IMR-90 (cell line): Measurements from ENCODE around the gene RELCH. TPM values are rescaled to one million over a fixed set of nuclear protein-coding genes. Genes with fewer than 3 reads are reported as not detected.

ENCODE experiments used
- ATAC-seq: fragments of 200-7000 bp; cut with Tn5 transposase; 2 replicates; pipeline ENCODE4 v1.9.1; 2020; ENCODE audit warnings: low read depth, mild to moderate bottlenecking, moderate library complexity
- BruUV-seq: library from RNA; stranded (reverse); fragments of 400-500 nt; replicated peaks from 2 replicates; lab custom pipeline; 2021; lab: Mats Ljungman, UMichigan
- CTCF ChIA-PET: fragments of 300-600 bp; formaldehyde crosslinking; extraction: SDS; loops from one replicate; lab custom pipeline; 2021; ENCODE audit warnings: antibody characterized with exemption; lab: Yijun Ruan, JAX
- POLR2A ChIA-PET: fragments of 300-600 bp; sonication (Branson Sonifier 250); formaldehyde crosslinking; loops from one replicate; lab custom pipeline; 2022; ENCODE audit warnings: antibody characterized with exemption; ENCODE audit not compliant: unreplicated experiment; lab: Charles Lee
- DNase-seq: peaks from one replicate; pipeline ENCODE4 v3.0.0; 2013
- H2AFZ ChIP-seq: replicated peaks from 2 replicates; pipeline ENCODE3; 2013; ENCODE audit warnings: low read length, mild to moderate bottlenecking; ENCODE audit not compliant: poor library complexity
- H2AK5ac ChIP-seq: 2 replicates; pipeline ENCODE4 v1.6.1; 2013; ENCODE audit warnings: low read depth, low read length, inconsistent platforms
- H2AK9ac ChIP-seq: replicated peaks from 2 replicates; pipeline ENCODE3; 2013; ENCODE audit warnings: mild to moderate bottlenecking, low read depth, low read length, moderate library complexity; ENCODE audit not compliant: poor library complexity
- H2BK120ac ChIP-seq: 2 replicates; pipeline ENCODE4 v1.6.1; 2013; ENCODE audit warnings: low read depth, low read length, inconsistent platforms
- H2BK15ac ChIP-seq: 3 replicates; pipeline ENCODE4 v1.6.1; 2013; ENCODE audit warnings: low read depth, low read length, inconsistent platforms
- H2BK20ac ChIP-seq: 2 replicates; pipeline ENCODE4 v1.6.1; 2013; ENCODE audit warnings: low read depth, mild to moderate bottlenecking, inconsistent platforms, low read length, moderate library complexity
- H2BK5ac ChIP-seq: 2 replicates; pipeline ENCODE4 v1.6.1; 2013; ENCODE audit warnings: mild to moderate bottlenecking, low read depth, low read length, inconsistent platforms; ENCODE audit not compliant: poor library complexity, severe bottlenecking
- H3K14ac ChIP-seq: replicated peaks from 2 replicates; pipeline ENCODE4 v1.6.1; 2013; ENCODE audit warnings: low read depth, low read length, inconsistent platforms
- H3K18ac ChIP-seq: 2 replicates; pipeline ENCODE4 v1.6.1; 2013; ENCODE audit warnings: low read depth, low read length, control low read depth
- H3K23ac ChIP-seq: 2 replicates; pipeline ENCODE4 v1.6.1; 2013; ENCODE audit warnings: low read depth, low read length, inconsistent platforms
- H3K27ac ChIP-seq: 2 replicates; pipeline ENCODE4 v1.5.1; 2013; ENCODE audit warnings: mild to moderate bottlenecking, control low read depth, low read length; ENCODE audit not compliant: insufficient read depth
- H3K27me3 ChIP-seq: 2 replicates; pipeline ENCODE4 v1.6.1; 2013; ENCODE audit warnings: low read length; ENCODE audit not compliant: control insufficient read depth, insufficient read depth
- H3K36me3 ChIP-seq: 2 replicates; pipeline ENCODE4 v1.6.1; 2013; ENCODE audit warnings: low read length, mixed read lengths; ENCODE audit not compliant: control insufficient read depth, insufficient read depth
- H3K4ac ChIP-seq: 2 replicates; pipeline ENCODE4 v1.6.1; 2013; ENCODE audit warnings: low read depth, low read length, inconsistent platforms
- H3K4me1 ChIP-seq: 2 replicates; pipeline ENCODE4 v1.6.1; 2013; ENCODE audit warnings: low read length, mixed read lengths; ENCODE audit not compliant: control insufficient read depth, insufficient read depth
- H3K4me2 ChIP-seq: 2 replicates; pipeline ENCODE4 v1.6.1; 2013; ENCODE audit warnings: low read depth, mild to moderate bottlenecking, control low read depth, low read length, moderate library complexity
- H3K4me3 ChIP-seq: 2 replicates; pipeline ENCODE4 v1.5.1; 2013; ENCODE audit warnings: low read depth, mild to moderate bottlenecking, control low read depth, low read length, moderate library complexity; ENCODE audit not compliant: insufficient read depth
- H3K56ac ChIP-seq: 2 replicates; pipeline ENCODE4 v1.6.1; 2013; ENCODE audit warnings: low read length, inconsistent platforms; ENCODE audit not compliant: insufficient read depth; ENCODE audit errors: extremely low read depth
- H3K79me1 ChIP-seq, 2 experiments: 2 replicates each; pipeline ENCODE4 v1.6.1; 2013; ENCODE audit warnings: low read length in 2 of 2, inconsistent platforms in 1 of 2, low read depth in 1 of 2
- H3K9ac ChIP-seq: 2 replicates; pipeline ENCODE4 v1.6.1; 2013; ENCODE audit warnings: low read depth, low read length, control low read depth
- H3K9me1 ChIP-seq: 2 replicates; pipeline ENCODE4 v1.6.1; 2013; ENCODE audit warnings: low read length, inconsistent platforms; ENCODE audit not compliant: insufficient read depth
- H3K9me3 ChIP-seq: 2 replicates; pipeline ENCODE4 v1.6.1; 2013; ENCODE audit warnings: low read length; ENCODE audit not compliant: control insufficient read depth, insufficient read depth
- H4K20me1 ChIP-seq: 2 replicates; pipeline ENCODE4 v1.6.1; 2013; ENCODE audit warnings: low read length, inconsistent platforms; ENCODE audit not compliant: insufficient read depth
- H4K5ac ChIP-seq: 2 replicates; pipeline ENCODE4 v1.6.1; 2013; ENCODE audit warnings: mild to moderate bottlenecking, low read depth, low read length, control low read depth
- H4K8ac ChIP-seq, 2 experiments: 2 replicates each; pipeline ENCODE4 v1.6.1; 2013; ENCODE audit warnings: low read depth in 2 of 2, low read length in 2 of 2, control low read depth in 1 of 2, inconsistent platforms in 1 of 2
- H4K91ac ChIP-seq: 2 replicates; pipeline ENCODE4 v1.6.1; 2013; ENCODE audit warnings: low read depth, low read length, inconsistent platforms; ENCODE audit not compliant: insufficient read depth
- ELK1 ChIP-seq: fragments of 150-350 bp; IDR thresholded peaks from 2 replicates; pipeline ENCODE4 v1.6.1; 2016; ENCODE audit warnings: low read depth, mild to moderate bottlenecking, low read length, moderate library complexity, borderline replicate concordance
- FOS ChIP-seq: fragments of 150-350 bp; IDR thresholded peaks from 2 replicates; pipeline ENCODE4 v1.6.1; 2016; ENCODE audit warnings: low read depth, low read length
- MAFK ChIP-seq: IDR thresholded peaks from 2 replicates; pipeline ENCODE4 v1.6.1; 2012; ENCODE audit warnings: low read depth, low read length, improper control_type of control experiment
- MAZ ChIP-seq: IDR thresholded peaks from 2 replicates; pipeline ENCODE4 v1.6.1; 2012; ENCODE audit warnings: low read depth, mild to moderate bottlenecking, low read length, improper control_type of control experiment, moderate library complexity, borderline replicate concordance
- MXI1 ChIP-seq: IDR thresholded peaks from 2 replicates; pipeline ENCODE4 v1.6.1; 2012; ENCODE audit warnings: low read depth, mild to moderate bottlenecking, low read length, moderate library complexity, borderline replicate concordance
- NFE2L2 ChIP-seq: fragments of 150-350 bp; IDR thresholded peaks from 2 replicates; pipeline ENCODE4 v1.6.1; 2016; ENCODE audit warnings: low read depth, mild to moderate bottlenecking, low read length
- POLR2A ChIP-seq: IDR thresholded peaks from 2 replicates; pipeline ENCODE4 v1.6.1; 2012; ENCODE audit warnings: mild to moderate bottlenecking, low read depth, low read length
- RAD21 ChIP-seq: IDR thresholded peaks from 2 replicates; pipeline ENCODE4 v1.6.1; 2012; ENCODE audit warnings: low read length, improper control_type of control experiment
- RCOR1 ChIP-seq: IDR thresholded peaks from 2 replicates; pipeline ENCODE4 v1.6.1; 2012; ENCODE audit warnings: mild to moderate bottlenecking, low read length, improper control_type of control experiment; ENCODE audit not compliant: insufficient replicate concordance
- SMC3 ChIP-seq: fragments of 150-350 bp; IDR thresholded peaks from 2 replicates; pipeline ENCODE4 v1.6.1; 2016; ENCODE audit warnings: low read depth, mild to moderate bottlenecking, antibody characterized with exemption, low read length, moderate library complexity
- USF2 ChIP-seq: fragments of 150-350 bp; IDR thresholded peaks from 2 replicates; pipeline ENCODE4 v1.6.1; 2017; ENCODE audit warnings: mild to moderate bottlenecking, antibody characterized with exemption, low read length, low read depth
- WGBS, 2 experiments: methylation state at CpG; one replicate each; pipeline versions ENCODE4 v1.1.5 to v1.1.7; 2013; ENCODE audit warnings: missing lambda C conversion rate in 2 of 2; ENCODE audit not compliant: insufficient read length in 1 of 2; ENCODE audit errors: extremely low coverage in 2 of 2; 5-methylcytosine and 5-hydroxymethylcytosine counted together
- dilution Hi-C: fragments of 300-500 bp; cut with HindIII; formaldehyde crosslinking; loops from one replicate; pipeline ENCODE4 v1.14.3; 2018; ENCODE audit warnings: low sequenced_read_pairs; ENCODE audit not compliant: unreplicated experiment
- in situ Hi-C: fragments of 300-500 bp; cut with MboI; formaldehyde crosslinking; loops from 3 replicates; pipeline ENCODE4 v1.14.3; 2019; ENCODE audit warnings: low sequenced_read_pairs, inconsistent platforms, mixed read lengths
- intact Hi-C: fragments of 100-400 bp; cut with micrococcal nuclease; formaldehyde crosslinking; loops from 2 replicates; pipeline ENCODE4 v1.10.0; 2022
- polyA plus RNA-seq, 3 experiments: library from polyadenylated mRNA; depleted of rRNA; stranded (reverse); fragments of >200 nt; gene quantifications; 2 replicates each; pipeline ENCODE4 v1.2.3, GENCODE V29; 2012; ENCODE audit warnings: low replicate concordance in 1 of 3
- total RNA-seq: library from RNA; depleted of rRNA; stranded (reverse); fragments of >200 nt; gene quantifications from 2 replicates; pipeline ENCODE4 v1.2.3, GENCODE V29; 2012

RELCH gene
- total and polyA plus RNA-seq, 2 of the 4 experiments (the other 2 are of a cell fraction) = 14.4 to 52.5 TPM

- Histone ChIP-seq H3K27me3 (no peaks in the 10 kb centered on the region), H3K9me3 (no peaks in the 10 kb centered on the region), H3K9me1 (no peaks in the 10 kb centered on the region), H3K56ac (no peak overlapping the region), H4K5ac (no peak overlapping the region), H4K20me1 (no peaks in the 10 kb centered on the region), H2AFZ (no peak overlapping the region), H3K27ac (no peak overlapping the region), H2AK5ac (no peak overlapping the region), H2BK20ac (no peak overlapping the region), H3K14ac (no peak overlapping the region), H2AK9ac (no peak overlapping the region), H3K4ac (no peak overlapping the region), H3K4me2 (no peak overlapping the region), H3K9ac (no peak overlapping the region), H2BK120ac (no peak overlapping the region), H3K23ac (no peak overlapping the region), H3K4me1 (no peaks in the 10 kb centered on the region), H3K4me3 (no peak overlapping the region), H4K91ac (no peak overlapping the region), H2BK15ac (no peak overlapping the region), H3K18ac (no peak overlapping the region), H2BK5ac (no peak overlapping the region), H3K36me3 (peaks cover 10% of the 10 kb centered on the region), H3K79me1 (no peaks in the 10 kb centered on the region), H4K8ac (no peak overlapping the region)
- no TSS peak for BruUV-seq
- WGBS, 2 experiments = no CpG with 5 or more reads among the region's 2 CpGs
- ChIA-PET CTCF (no interaction called here), POLR2A (no interaction called here)
- dilution Hi-C loops (no loop called here), intact Hi-C loops (no loop called here), in situ Hi-C loops (no loop called here)
- no peak for DNase-seq
- TF ChIP-seq MAFK (no peak), NFE2L2 (no peak), ELK1 (no peak), POLR2A (no peak), RAD21 (no peak), USF2 (no peak), MXI1 (no peak), RCOR1 (no peak), FOS (no peak), MAZ (no peak), SMC3 (no peak)
- no peak for ATAC-seq
These were observed 37.2 kb downstream of the RELCH start for GRCh38 chr18:62224229-62224628.
